ENCODE results near the gene RIN2. TPM values are rescaled to one million over a fixed set of nuclear protein-coding genes. Genes with fewer than 3 reads are reported as not detected.

Gene RIN2
- total and polyA plus RNA-seq, 9 of the 15 experiments (the other 6 are each of a cell fraction or from before 2014, with no cell fraction given) = 0.09 TPM; not detected in 8

GRCh38 chr20:19760371-19760721 lies 2.3 kb downstream of the RIN2 start (continued):
- no peak for TF ChIP-seq SAFB (IDR thresholded peaks at IDR 0.05; ENCODE audit: borderline replicate concordance, low read depth, low read length)
- no peak for TF ChIP-seq SMAD3 (CRISPR knock-in tag; conservative IDR thresholded peaks at IDR 0.05)
- no peak for TF ChIP-seq ZNF644 (tag; IDR thresholded peaks at IDR 0.05; ENCODE audit: low read depth)
- TF ChIP-seq ZNF830 (CRISPR knock-in tag; IDR thresholded peaks at IDR 0.05) = no peak
- no peak for TF ChIP-seq MAX (CRISPR knock-in tag; IDR thresholded peaks at IDR 0.05)
- TF ChIP-seq ATF1 (CRISPR knock-in tag; IDR thresholded peaks at IDR 0.05) = no peak
- no peak for TF ChIP-seq ATF1 (tag; IDR thresholded peaks at IDR 0.05)
- no peak for TF ChIP-seq NFIX (CRISPR knock-in tag; IDR thresholded peaks at IDR 0.05; ENCODE audit: low read depth)
- no peak for TF ChIP-seq MEF2D (tag; conservative IDR thresholded peaks at IDR 0.05; ENCODE audit: low read depth)
- no peak for TF ChIP-seq PYGO2 (tag; IDR thresholded peaks at IDR 0.05)
- TF ChIP-seq NCOA2 (IDR thresholded peaks at IDR 0.05; ENCODE audit: partially characterized antibody in 2 of 2) = no peak
- TF ChIP-seq NEUROD1 (IDR thresholded peaks at IDR 0.05; ENCODE audit: borderline replicate concordance, low read depth, low read length, partially characterized antibody) = no peak

DNA sequence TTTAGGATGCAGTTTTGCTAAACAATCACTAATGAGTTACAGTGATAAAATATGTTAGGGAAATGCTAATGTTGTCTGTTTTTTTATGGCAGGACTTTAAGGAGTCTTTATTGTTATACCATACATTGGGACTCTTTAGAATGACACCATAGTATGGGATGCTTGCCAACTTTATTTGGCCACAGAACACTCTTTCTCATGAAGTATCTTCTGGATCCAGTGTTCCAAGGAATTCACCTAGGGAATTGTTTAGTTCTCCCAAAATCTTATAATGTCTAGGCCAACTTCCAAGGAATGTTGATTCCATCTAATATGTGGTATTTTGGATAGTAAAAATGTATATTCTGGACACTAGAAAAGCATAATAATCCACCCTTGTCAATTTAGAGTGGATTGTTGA lies 3.3 kb downstream of the RIN2 start:
- CTCF ChIA-PET (ENCODE audit: low intra/inter-chr PET ratio) = no interaction called here
- no peaks in the 10 kb centered on the region for H3K9me3 ChIP-seq (replicated peaks; ENCODE audit: control insufficient read depth, insufficient read depth, low read depth, low read length)
- no peak for ATAC-seq
- no peak overlapping the region for H3K4me2 ChIP-seq (ENCODE audit: insufficient read depth, low read length)
- POLR2A ChIA-PET = no interaction called here
- no peaks in the 10 kb centered on the region for H3K9me1 ChIP-seq (ENCODE audit: control insufficient read depth, insufficient read depth, low read length)
- H3K36me3 ChIP-seq (ENCODE audit: control insufficient read depth, insufficient read depth, low read length) = no peaks in the 10 kb centered on the region
- H4K20me1 ChIP-seq (replicated peaks; ENCODE audit: control insufficient read depth, insufficient read depth, low read length) = no peaks in the 10 kb centered on the region
- in situ Hi-C loops (cut with MboI) (no loop called here), intact Hi-C loops (cut with micrococcal nuclease) (no loop called here)
- no TSS peak for BruUV-seq (replicated peaks)
- H2AFZ ChIP-seq (ENCODE audit: low read depth, low read length) = no peak overlapping the region
- peaks cover 0 to 9% of the 10 kb centered on the region in 2 experiments; a peak in 1 of 5 replicates for H3K4me1 ChIP-seq (replicated peaks in 1 of 2; ENCODE audit: control insufficient read depth in 2 of 2, insufficient read depth in 2 of 2, low read length in 2 of 2)
- no peak overlapping the region for H3K4me3 ChIP-seq
- no peak for FAIRE-seq
- no peak overlapping the region for H3K27ac ChIP-seq (ENCODE audit: extremely low read depth, low read depth, low read length)
- DNase-seq (ENCODE audit: extremely low read depth in 1 of 4, low spot score in 3 of 4) = no peak
- H3K9ac ChIP-seq (ENCODE audit: insufficient read depth in 1 of 2, low read depth in 2 of 2, low read length in 2 of 2) = no peak overlapping the region
- no peaks in the 10 kb centered on the region for H3K79me2 ChIP-seq (ENCODE audit: control insufficient read depth, insufficient read depth, low read length)
- H3K27me3 ChIP-seq (ENCODE audit: control insufficient read depth in 2 of 2, insufficient read depth in 2 of 2, low read length in 2 of 2) = peaks cover 0 to 9% of the 10 kb centered on the region in 2 experiments; a peak in 2 of 5 replicates
- TF ChIP-seq SRSF1 (IDR thresholded peaks at IDR 0.05; ENCODE audit: low read depth, low read length) = no peak
- TF ChIP-seq GMEB1 (CRISPR knock-in tag; IDR thresholded peaks at IDR 0.05) = no peak
- no peak for TF ChIP-seq KLF6 (CRISPR knock-in tag; IDR thresholded peaks at IDR 0.05; ENCODE audit: borderline replicate concordance)
- TF ChIP-seq, protein P1, sequence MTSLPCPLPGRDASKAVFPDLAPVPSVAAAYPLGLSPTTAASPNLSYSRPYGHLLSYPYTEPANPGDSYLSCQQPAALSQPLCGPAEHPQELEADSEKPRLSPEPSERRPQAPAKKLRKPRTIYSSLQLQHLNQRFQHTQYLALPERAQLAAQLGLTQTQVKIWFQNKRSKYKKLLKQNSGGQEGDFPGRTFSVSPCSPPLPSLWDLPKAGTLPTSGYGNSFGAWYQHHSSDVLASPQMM (CRISPR knock-in tag; IDR thresholded peaks at IDR 0.05) = no peak
- TF ChIP-seq UBTF (IDR thresholded peaks at IDR 0.05; ENCODE audit: borderline replicate concordance in 1 of 2, low read depth in 2 of 2, low read length in 2 of 2) = no peak
- no peak for TF ChIP-seq ZNF561 (CRISPR knock-in tag; conservative IDR thresholded peaks at IDR 0.05)
- TF ChIP-seq ELF2 (CRISPR knock-in tag; IDR thresholded peaks at IDR 0.05) = no peak
- no peak for TF ChIP-seq ZNF224 (CRISPR knock-in tag; IDR thresholded peaks at IDR 0.05)
